Spinal cord (tissue), 10 donors: ENCODE results near the gene SS18. TPM values are rescaled to one million over a fixed set of nuclear protein-coding genes. Genes with fewer than 3 reads are reported as not detected.
A peak's percentile ranks its signal among the peaks of the same experiment; 100 is the strongest.

Experiments used
- DNase-seq, 6 donors: peaks; one replicate each; pipeline versions ENCODE4 v3.0.0 to v3.0.0-alpha.2; 2013 to 2015; ENCODE audit warnings: low spot score in 6 of 6, low read depth in 4 of 6
- H3K27ac ChIP-seq: one replicate; pipeline ENCODE4 v1.5.1; 2013; ENCODE audit warnings: low read depth, low read length, control low read depth
- H3K27me3 ChIP-seq: one replicate; pipeline ENCODE4 v1.6.1; 2013; ENCODE audit warnings: low read length; ENCODE audit not compliant: control insufficient read depth, insufficient read depth
- H3K36me3 ChIP-seq: one replicate; pipeline ENCODE4 v1.6.1; 2013; ENCODE audit warnings: low read length; ENCODE audit not compliant: control insufficient read depth, insufficient read depth
- H3K4me1 ChIP-seq: one replicate; pipeline ENCODE4 v1.6.1; 2013; ENCODE audit warnings: low read length; ENCODE audit not compliant: control insufficient read depth, insufficient read depth
- H3K4me3 ChIP-seq: one replicate; pipeline ENCODE4 v1.5.1; 2013; ENCODE audit warnings: low read depth, low read length, control low read depth
- H3K9me3 ChIP-seq: one replicate; pipeline ENCODE4 v1.6.1; 2013; ENCODE audit warnings: low read length; ENCODE audit not compliant: control insufficient read depth, insufficient read depth
- WGBS: methylation state at CpG from one replicate; pipeline ENCODE4 v1.1.5; 2013; ENCODE audit warnings: missing lambda C conversion rate; ENCODE audit not compliant: insufficient coverage; 5-methylcytosine and 5-hydroxymethylcytosine counted together
- polyA plus RNA-seq, 2 donors: library from polyadenylated mRNA; unstranded; fragments of 120-200 nt; gene quantifications; one replicate each; pipeline ENCODE4 v1.2.1, GENCODE V29; 2013; ENCODE audit not compliant: insufficient read length in 2 of 2
- total RNA-seq, 2 donors: library from RNA; depleted of rRNA in 1 of 2; stranded (reverse); fragments of 120-200 nt in 1 of 2; fragments of >200 nt in 1 of 2; gene quantifications; one replicate each; pipeline versions ENCODE4 v1.2.3 to v1.2.4, GENCODE V29; 2013 to 2014
- donor health status: healthy.

SS18 gene
- total and polyA plus RNA-seq, 4 donors, result 52.3 to 92.0 (median 72.1) TPM

- no peak overlapping the region for H3K4me3 ChIP-seq
- no peaks in the 10 kb centered on the region for H3K9me3 ChIP-seq
- H3K27me3 ChIP-seq, result no peaks in the 10 kb centered on the region
- no peak for DNase-seq
- no CpG with 5 or more reads among the region's 3 CpGs for WGBS
- H3K36me3 ChIP-seq, result peaks cover 4% of the 10 kb centered on the region
- no peak overlapping the region for H3K27ac ChIP-seq
- no peaks in the 10 kb centered on the region for H3K4me1 ChIP-seq
Measured at GRCh38 chr18:26082475-26082874, 7.9 kb downstream of the SS18 start.

GRCh38 chr18:26074246-26074645, 16.2 kb downstream of the SS18 start:
- peaks cover 9% of the 10 kb centered on the region for H3K36me3 ChIP-seq
- H3K27ac ChIP-seq, result no peak overlapping the region
- H3K9me3 ChIP-seq, result peaks cover 11% of the 10 kb centered on the region
- no CpG with 5 or more reads among the region's 2 CpGs for WGBS
- H3K4me3 ChIP-seq, result no peak overlapping the region
- H3K27me3 ChIP-seq, result no peaks in the 10 kb centered on the region
- no peak for DNase-seq
- H3K4me1 ChIP-seq, result no peaks in the 10 kb centered on the region

GRCh38 chr18:26073758-26074157, 16.7 kb downstream of the SS18 start:
- no CpG with 5 or more reads among the region's 2 CpGs for WGBS
- Histone ChIP-seq H3K27ac (no peak overlapping the region), H3K27me3 (no peaks in the 10 kb centered on the region), H3K4me3 (no peak overlapping the region), H3K9me3 (peaks cover 11% of the 10 kb centered on the region), H3K36me3 (peaks cover 9% of the 10 kb centered on the region), H3K4me1 (no peaks in the 10 kb centered on the region)
- DNase-seq, result no peak

GRCh38 chr18:26071725-26072124, 18.7 kb downstream of the SS18 start:
- Histone ChIP-seq H3K27ac (no peak overlapping the region), H3K4me1 (no peaks in the 10 kb centered on the region), H3K9me3 (peaks cover 11% of the 10 kb centered on the region), H3K36me3 (peaks cover 17% of the 10 kb centered on the region), H3K4me3 (no peak overlapping the region), H3K27me3 (no peaks in the 10 kb centered on the region)
- no CpG with 5 or more reads among the region's 2 CpGs for WGBS
- no peak for DNase-seq

- Histone ChIP-seq H3K4me3 (no peak overlapping the region), H3K27me3 (no peaks in the 10 kb centered on the region), H3K36me3 (peaks cover 17% of the 10 kb centered on the region), H3K9me3 (peaks cover 11% of the 10 kb centered on the region), H3K4me1 (no peaks in the 10 kb centered on the region), H3K27ac (no peak overlapping the region)
- no peak for DNase-seq
Measured at GRCh38 chr18:26071020-26071419, 19.4 kb downstream of the SS18 start.

GRCh38 chr18:26059357-26059756, 31.1 kb downstream of the SS18 start:
- Histone ChIP-seq H3K27me3 (no peaks in the 10 kb centered on the region), H3K36me3 (peaks cover 9% of the 10 kb centered on the region), H3K4me3 (no peak overlapping the region), H3K4me1 (peaks cover 3% of the 10 kb centered on the region), H3K9me3 (no peaks in the 10 kb centered on the region), H3K27ac (no peak overlapping the region)
- DNase-seq, result no peak
- WGBS, result 32% methylated on average over 2 of the region's 2 CpGs

- H3K4me1 ChIP-seq, result peaks cover 3% of the 10 kb centered on the region
- H3K27ac ChIP-seq, result no peak overlapping the region
- H3K36me3 ChIP-seq, result peaks cover 9% of the 10 kb centered on the region
- 20% methylated on average over 1 of the region's 7 CpGs for WGBS
- H3K27me3 ChIP-seq, result no peaks in the 10 kb centered on the region
- no peaks in the 10 kb centered on the region for H3K9me3 ChIP-seq
- DNase-seq, result peak; percentile 28 to 95 (median 46)
- H3K4me3 ChIP-seq, result no peak overlapping the region
Measured at GRCh38 chr18:26057344-26057773, 33.1 kb downstream of the SS18 start.

GRCh38 chr18:26056291-26056690, 34.1 kb downstream of the SS18 start:
- Histone ChIP-seq H3K4me3 (no peak overlapping the region), H3K27ac (no peak overlapping the region), H3K36me3 (peaks cover 6% of the 10 kb centered on the region), H3K27me3 (no peaks in the 10 kb centered on the region), H3K9me3 (no peaks in the 10 kb centered on the region), H3K4me1 (peaks cover 3% of the 10 kb centered on the region)
- WGBS, result no CpG with 5 or more reads among the region's 1 CpG
- DNase-seq, result no peak

GRCh38 chr18:26052505-26052904, 37.9 kb downstream of the SS18 start:
- Histone ChIP-seq H3K36me3 (peaks cover 9% of the 10 kb centered on the region), H3K4me3 (no peak overlapping the region), H3K4me1 (peaks cover 2% of the 10 kb centered on the region), H3K27me3 (no peaks in the 10 kb centered on the region), H3K27ac (no peak overlapping the region), H3K9me3 (no peaks in the 10 kb centered on the region)
- no peak for DNase-seq

GRCh38 chr18:26051843-26052242, 38.6 kb downstream of the SS18 start:
- Histone ChIP-seq H3K27ac (no peak overlapping the region), H3K4me1 (no peaks in the 10 kb centered on the region), H3K9me3 (no peaks in the 10 kb centered on the region), H3K4me3 (no peak overlapping the region), H3K36me3 (peaks cover 9% of the 10 kb centered on the region), H3K27me3 (no peaks in the 10 kb centered on the region)
- WGBS, result no CpG with 5 or more reads among the region's 1 CpG
- peak in 1 of 6 donors; percentile 63 for DNase-seq
